Measurements from ENCODE around the gene GCFC2. TPM values are rescaled to one million over a fixed set of nuclear protein-coding genes. Genes with fewer than 3 reads are reported as not detected.
A peak's percentile ranks its signal among the peaks of the same experiment; 100 is the strongest.

GCFC2 gene
- polyA plus RNA-seq, 2 of the 4 experiments (the other 2 are of a cell fraction) = 15.1 to 41.7 TPM

DNA sequence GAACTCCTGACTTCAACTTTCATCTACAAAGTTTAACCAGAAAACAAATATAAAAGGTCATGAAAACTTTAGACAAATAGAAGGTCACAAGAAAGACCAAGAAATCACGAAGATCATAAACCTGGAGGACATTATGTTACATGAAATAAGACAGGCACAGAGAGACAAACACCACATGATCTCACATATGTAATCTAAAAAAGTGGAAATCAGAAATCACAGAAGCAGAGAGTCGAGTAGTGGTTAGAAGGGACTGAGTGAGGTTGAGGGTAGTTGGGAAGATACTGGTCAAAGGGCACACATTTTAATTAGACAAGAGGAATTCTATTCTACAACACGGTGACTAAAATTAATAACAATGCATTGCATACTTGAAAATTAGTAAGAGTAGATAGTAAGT, 1.4 kb downstream of the GCFC2 start:
- Histone ChIP-seq H3K9me3 (no peaks in the 10 kb centered on the region), H3K4me2 (peak overlapping the region; percentile 80), H3K27ac (peak overlapping the region; percentile 63 to 86; a peak in 5 of 6 replicates), H3K4me3 (peak overlapping the region; percentile 60), H3K4me1 (peaks cover 18% of the 10 kb centered on the region)
- DNase-seq (ENCODE audit: low read depth in 1 of 2, low spot score in 1 of 2) (no peak), ATAC-seq (no peak), FAIRE-seq (no peak)
- POLR2A ChIA-PET = no interaction called here
- TF ChIP-seq, protein P1, sequence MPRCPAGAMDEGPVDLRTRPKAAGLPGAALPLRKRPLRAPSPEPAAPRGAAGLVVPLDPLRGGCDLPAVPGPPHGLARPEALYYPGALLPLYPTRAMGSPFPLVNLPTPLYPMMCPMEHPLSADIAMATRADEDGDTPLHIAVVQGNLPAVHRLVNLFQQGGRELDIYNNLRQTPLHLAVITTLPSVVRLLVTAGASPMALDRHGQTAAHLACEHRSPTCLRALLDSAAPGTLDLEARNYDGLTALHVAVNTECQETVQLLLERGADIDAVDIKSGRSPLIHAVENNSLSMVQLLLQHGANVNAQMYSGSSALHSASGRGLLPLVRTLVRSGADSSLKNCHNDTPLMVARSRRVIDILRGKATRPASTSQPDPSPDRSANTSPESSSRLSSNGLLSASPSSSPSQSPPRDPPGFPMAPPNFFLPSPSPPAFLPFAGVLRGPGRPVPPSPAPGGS (IDR thresholded peaks at IDR 0.05) = no peak
- TF ChIP-seq NFE2L2 (conservative IDR thresholded peaks at IDR 0.05; ENCODE audit: low read length) (no peak), MAFK (IDR thresholded peaks at IDR 0.05; ENCODE audit: partially characterized antibody) (no peak), RAD21 (conservative IDR thresholded peaks at IDR 0.05 in 1 of 2, IDR thresholded peaks at IDR 0.05 in 1 of 2) (no peak), RCOR1 (IDR thresholded peaks at IDR 0.05; ENCODE audit: low read depth, low read length) (no peak), POLR2AphosphoS2 (conservative IDR thresholded peaks at IDR 0.05; ENCODE audit: low read length) (no peak), KDM1A (IDR thresholded peaks at IDR 0.05; ENCODE audit: low read depth) (no peak), NPAS2 (CRISPR knock-in tag; IDR thresholded peaks at IDR 0.05; ENCODE audit: borderline replicate concordance) (no peak), CEBPB (IDR thresholded peaks at IDR 0.05) (no peak), EP300 (IDR thresholded peaks at IDR 0.05) (no peak), POLR2A (IDR thresholded peaks at IDR 0.05; ENCODE audit: low read length) (no peak), HOXB5 (CRISPR knock-in tag; IDR thresholded peaks at IDR 0.05) (no peak), BHLHE40 (IDR thresholded peaks at IDR 0.05; ENCODE audit: low read depth, low read length) (no peak), FOSB (CRISPR knock-in tag; IDR thresholded peaks at IDR 0.05) (no peak), TFCP2L1 (CRISPR knock-in tag; IDR thresholded peaks at IDR 0.05) (no peak), TP53 (CRISPR knock-in tag; IDR thresholded peaks at IDR 0.05) (no peak)
- TF ChIP-seq, protein P2, sequence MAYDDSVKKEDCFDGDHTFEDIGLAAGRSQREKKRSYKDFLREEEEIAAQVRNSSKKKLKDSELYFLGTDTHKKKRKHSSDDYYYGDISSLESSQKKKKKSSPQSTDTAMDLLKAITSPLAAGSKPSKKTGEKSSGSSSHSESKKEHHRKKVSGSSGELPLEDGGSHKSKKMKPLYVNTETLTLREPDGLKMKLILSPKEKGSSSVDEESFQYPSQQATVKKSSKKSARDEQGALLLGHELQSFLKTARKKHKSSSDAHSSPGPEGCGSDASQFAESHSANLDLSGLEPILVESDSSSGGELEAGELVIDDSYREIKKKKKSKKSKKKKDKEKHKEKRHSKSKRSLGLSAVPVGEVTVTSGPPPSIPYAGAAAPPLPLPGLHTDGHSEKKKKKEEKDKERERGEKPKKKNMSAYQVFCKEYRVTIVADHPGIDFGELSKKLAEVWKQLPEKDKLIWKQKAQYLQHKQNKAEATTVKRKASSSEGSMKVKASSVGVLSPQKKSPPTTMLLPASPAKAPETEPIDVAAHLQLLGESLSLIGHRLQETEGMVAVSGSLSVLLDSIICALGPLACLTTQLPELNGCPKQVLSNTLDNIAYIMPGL (CRISPR knock-in tag; IDR thresholded peaks at IDR 0.05; ENCODE audit: borderline replicate concordance) = no peak
- TF ChIP-seq, protein P3, sequence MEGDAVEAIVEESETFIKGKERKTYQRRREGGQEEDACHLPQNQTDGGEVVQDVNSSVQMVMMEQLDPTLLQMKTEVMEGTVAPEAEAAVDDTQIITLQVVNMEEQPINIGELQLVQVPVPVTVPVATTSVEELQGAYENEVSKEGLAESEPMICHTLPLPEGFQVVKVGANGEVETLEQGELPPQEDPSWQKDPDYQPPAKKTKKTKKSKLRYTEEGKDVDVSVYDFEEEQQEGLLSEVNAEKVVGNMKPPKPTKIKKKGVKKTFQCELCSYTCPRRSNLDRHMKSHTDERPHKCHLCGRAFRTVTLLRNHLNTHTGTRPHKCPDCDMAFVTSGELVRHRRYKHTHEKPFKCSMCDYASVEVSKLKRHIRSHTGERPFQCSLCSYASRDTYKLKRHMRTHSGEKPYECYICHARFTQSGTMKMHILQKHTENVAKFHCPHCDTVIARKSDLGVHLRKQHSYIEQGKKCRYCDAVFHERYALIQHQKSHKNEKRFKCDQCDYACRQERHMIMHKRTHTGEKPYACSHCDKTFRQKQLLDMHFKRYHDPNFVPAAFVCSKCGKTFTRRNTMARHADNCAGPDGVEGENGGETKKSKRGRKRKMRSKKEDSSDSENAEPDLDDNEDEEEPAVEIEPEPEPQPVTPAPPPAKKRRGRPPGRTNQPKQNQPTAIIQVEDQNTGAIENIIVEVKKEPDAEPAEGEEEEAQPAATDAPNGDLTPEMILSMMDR (IDR thresholded peaks at IDR 0.05) = no peak
- TF ChIP-seq, protein P4, sequence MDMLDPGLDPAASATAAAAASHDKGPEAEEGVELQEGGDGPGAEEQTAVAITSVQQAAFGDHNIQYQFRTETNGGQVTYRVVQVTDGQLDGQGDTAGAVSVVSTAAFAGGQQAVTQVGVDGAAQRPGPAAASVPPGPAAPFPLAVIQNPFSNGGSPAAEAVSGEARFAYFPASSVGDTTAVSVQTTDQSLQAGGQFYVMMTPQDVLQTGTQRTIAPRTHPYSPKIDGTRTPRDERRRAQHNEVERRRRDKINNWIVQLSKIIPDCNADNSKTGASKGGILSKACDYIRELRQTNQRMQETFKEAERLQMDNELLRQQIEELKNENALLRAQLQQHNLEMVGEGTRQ (IDR thresholded peaks at IDR 0.05) = no peak
- TF ChIP-seq, protein P5, sequence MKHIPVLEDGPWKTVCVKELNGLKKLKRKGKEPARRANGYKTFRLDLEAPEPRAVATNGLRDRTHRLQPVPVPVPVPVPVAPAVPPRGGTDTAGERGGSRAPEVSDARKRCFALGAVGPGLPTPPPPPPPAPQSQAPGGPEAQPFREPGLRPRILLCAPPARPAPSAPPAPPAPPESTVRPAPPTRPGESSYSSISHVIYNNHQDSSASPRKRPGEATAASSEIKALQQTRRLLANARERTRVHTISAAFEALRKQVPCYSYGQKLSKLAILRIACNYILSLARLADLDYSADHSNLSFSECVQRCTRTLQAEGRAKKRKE (CRISPR knock-in tag; IDR thresholded peaks at IDR 0.05; ENCODE audit: low read depth) = no peak
- CTCF ChIA-PET = interaction anchor here (1.3 kb wide), 1 partner anchor 63 kb away, joined by 3 read pairs; the partner anchor contains the start of gene MRPL19
- WGBS (ENCODE audit: missing lambda C conversion rate) = 6% methylated on average over 3 of the region's 3 CpGs

DNA sequence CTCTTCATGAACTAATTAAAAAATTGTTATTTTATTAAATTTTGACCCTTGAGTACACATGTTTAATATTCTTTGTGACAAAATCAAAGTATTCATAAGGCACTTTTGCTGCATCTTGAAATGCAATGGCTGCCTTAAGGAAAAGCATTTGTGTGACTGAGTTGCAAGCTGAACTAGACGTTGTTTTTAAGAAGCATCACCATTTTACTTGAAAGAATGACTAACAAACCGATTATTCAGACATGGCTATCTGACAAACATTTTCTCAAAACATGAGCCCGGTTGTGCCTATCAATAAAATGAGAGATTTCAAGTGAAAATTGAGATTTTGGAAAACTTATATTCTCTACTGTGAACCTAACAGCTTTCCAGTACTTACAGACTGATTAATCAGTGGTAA, 2.8 kb downstream of the GCFC2 start:
- Histone ChIP-seq H3K4me3 (no peak overlapping the region), H3K4me1 (peaks cover 18% of the 10 kb centered on the region), H3K27ac (no peak overlapping the region), H3K9me3 (no peaks in the 10 kb centered on the region), H3K4me2 (peak overlapping the region; percentile 80; the same call in 2 of the 3 replicates)
- ChIA-PET CTCF (interaction anchor here (0.6 kb wide), 1 partner anchor 39 kb away, joined by 3 read pairs; no protein-coding TSS in a partner anchor), POLR2A (interaction anchor here (0.7 kb wide), 1 partner anchor 439 kb away, joined by 4 read pairs; no protein-coding TSS in a partner anchor)
- no peak for ATAC-seq
- 67% methylated on average over 3 of the region's 3 CpGs for WGBS (ENCODE audit: missing lambda C conversion rate)
- DNase-seq (ENCODE audit: low read depth in 1 of 2, low spot score in 1 of 2) = no peak
- FAIRE-seq = no peak
- TF ChIP-seq RNF2 (IDR thresholded peaks at IDR 0.05; ENCODE audit: borderline replicate concordance, low read depth) = no peak
- TF ChIP-seq, protein P2 (CRISPR knock-in tag; IDR thresholded peaks at IDR 0.05; ENCODE audit: borderline replicate concordance) = no peak
- TF ChIP-seq, protein P6, sequence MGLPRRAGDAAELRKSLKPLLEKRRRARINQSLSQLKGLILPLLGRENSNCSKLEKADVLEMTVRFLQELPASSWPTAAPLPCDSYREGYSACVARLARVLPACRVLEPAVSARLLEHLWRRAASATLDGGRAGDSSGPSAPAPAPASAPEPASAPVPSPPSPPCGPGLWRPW (IDR thresholded peaks at IDR 0.05) = no peak
- TF ChIP-seq HOXA7 (CRISPR knock-in tag; IDR thresholded peaks at IDR 0.05) = no peak
- no peak for TF ChIP-seq GATA3 (IDR thresholded peaks at IDR 0.05; ENCODE audit: borderline replicate concordance)
- no peak for TF ChIP-seq CEBPB (IDR thresholded peaks at IDR 0.05)
- TF ChIP-seq, protein P7, sequence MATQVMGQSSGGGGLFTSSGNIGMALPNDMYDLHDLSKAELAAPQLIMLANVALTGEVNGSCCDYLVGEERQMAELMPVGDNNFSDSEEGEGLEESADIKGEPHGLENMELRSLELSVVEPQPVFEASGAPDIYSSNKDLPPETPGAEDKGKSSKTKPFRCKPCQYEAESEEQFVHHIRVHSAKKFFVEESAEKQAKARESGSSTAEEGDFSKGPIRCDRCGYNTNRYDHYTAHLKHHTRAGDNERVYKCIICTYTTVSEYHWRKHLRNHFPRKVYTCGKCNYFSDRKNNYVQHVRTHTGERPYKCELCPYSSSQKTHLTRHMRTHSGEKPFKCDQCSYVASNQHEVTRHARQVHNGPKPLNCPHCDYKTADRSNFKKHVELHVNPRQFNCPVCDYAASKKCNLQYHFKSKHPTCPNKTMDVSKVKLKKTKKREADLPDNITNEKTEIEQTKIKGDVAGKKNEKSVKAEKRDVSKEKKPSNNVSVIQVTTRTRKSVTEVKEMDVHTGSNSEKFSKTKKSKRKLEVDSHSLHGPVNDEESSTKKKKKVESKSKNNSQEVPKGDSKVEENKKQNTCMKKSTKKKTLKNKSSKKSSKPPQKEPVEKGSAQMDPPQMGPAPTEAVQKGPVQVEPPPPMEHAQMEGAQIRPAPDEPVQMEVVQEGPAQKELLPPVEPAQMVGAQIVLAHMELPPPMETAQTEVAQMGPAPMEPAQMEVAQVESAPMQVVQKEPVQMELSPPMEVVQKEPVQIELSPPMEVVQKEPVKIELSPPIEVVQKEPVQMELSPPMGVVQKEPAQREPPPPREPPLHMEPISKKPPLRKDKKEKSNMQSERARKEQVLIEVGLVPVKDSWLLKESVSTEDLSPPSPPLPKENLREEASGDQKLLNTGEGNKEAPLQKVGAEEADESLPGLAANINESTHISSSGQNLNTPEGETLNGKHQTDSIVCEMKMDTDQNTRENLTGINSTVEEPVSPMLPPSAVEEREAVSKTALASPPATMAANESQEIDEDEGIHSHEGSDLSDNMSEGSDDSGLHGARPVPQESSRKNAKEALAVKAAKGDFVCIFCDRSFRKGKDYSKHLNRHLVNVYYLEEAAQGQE (IDR thresholded peaks at IDR 0.05) = no peak

All from A549 (cell line).